ENCODE measurements around the gene ATP2A1.

The ATP2A1 gene
- 1.3 reads per million for total RNA-seq

DNA sequence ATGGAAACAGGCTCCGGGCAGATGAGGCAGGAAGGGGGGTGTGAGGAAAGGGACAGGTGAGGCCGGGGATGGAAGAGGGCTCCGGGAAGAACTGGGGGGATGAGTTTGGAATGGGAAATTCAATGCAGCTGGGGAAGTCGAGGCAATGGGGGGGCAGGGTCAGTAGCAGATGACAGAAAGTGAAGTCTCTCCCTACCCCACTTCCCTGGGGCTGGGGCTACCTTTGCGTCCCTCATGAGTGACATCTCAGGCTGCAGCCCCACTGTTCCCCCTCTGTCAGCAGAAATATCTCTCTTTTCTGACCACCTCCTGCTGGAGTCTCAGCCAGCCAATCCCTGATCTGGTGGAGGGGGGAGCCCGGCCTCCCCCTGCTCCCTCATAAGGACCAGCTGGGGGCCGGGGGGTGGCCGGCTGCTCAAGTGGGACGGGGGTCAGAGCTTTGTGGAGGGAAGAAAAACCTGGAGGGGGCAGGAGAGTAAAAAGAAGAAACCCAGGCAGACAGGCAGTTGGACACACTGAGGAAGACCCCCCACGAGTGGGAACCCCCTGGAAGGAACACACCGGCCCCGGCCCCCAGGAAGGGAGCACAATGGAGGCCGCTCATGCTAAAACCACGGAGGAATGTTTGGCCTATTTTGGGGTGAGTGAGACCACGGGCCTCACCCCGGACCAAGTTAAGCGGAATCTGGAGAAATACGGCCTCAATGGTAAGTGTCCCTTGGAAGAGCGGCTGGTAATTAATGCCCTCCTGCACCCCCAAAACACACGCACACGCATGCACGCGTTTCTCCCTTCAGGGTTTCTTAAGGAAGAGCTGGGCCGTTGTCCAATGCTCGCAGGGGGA, at the start of gene ATP2A1:
Gene ATP2A1 (plus strand): TSS at position 406 of the 844 bp plus-strand sequence. CDS start 184 bp downstream, at position 590.
- no peak for DNase-seq

DNA sequence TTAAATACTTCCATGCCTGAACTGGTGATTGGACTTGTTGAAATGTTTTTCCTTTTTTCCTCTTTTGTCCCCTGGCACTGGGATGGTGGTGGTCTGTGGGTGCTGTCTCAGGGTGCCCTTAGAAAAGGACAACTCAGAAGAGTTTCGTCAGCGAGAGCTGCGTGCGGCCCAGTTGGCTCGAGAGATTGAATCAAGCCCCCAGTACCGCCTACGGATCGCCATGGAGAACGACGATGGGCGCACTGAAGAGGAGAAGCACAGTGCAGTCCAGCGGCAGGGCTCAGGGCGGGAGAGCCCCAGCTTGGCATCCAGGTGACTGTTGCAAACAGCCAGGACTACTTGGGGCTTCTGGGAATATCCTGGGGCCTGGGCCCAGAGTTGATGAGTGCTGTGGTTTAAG, 48.5 kb upstream of the ATP2A1 start:
- no peak for DNase-seq

DNA sequence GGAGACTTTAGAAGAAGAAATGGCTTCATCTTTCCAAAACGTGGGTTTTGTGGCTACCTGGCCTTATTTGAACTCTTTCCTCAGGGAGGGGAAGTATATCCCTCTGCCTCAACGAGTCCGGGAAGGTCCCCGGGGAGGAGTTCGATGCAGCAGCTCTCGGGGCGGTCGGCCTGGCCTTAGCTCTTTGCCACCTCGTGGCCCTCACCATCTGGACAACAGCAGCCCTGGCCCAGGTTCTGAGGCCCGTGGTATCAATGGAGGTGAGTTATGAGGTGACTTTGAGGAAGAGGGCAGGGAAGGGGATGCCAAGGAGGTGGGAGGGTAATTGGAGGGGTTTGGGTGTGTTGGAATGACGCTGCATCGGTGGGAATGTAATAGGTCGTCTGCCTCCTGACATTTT, 47.8 kb upstream of the ATP2A1 start:
- no peak for DNase-seq

DNA sequence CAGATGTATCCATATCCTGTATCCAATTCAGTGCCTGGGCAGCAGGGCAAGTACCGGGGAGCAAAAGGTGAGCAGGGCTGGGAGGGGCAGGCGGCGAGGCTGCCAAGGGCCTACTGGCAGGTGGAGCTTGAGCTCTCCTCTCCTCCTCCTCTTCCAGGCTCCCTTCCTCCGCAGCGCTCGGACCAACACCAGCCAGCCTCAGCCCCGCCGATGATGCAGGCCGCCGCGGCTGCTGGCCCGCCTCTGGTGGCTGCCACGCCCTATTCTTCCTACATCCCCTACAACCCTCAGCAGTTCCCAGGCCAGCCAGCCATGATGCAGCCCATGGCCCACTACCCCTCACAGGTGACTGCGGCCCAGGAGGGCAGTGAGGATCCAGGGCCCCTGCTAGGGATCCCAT, 43.9 kb upstream of the ATP2A1 start:
- DNase-seq = no peak

DNA sequence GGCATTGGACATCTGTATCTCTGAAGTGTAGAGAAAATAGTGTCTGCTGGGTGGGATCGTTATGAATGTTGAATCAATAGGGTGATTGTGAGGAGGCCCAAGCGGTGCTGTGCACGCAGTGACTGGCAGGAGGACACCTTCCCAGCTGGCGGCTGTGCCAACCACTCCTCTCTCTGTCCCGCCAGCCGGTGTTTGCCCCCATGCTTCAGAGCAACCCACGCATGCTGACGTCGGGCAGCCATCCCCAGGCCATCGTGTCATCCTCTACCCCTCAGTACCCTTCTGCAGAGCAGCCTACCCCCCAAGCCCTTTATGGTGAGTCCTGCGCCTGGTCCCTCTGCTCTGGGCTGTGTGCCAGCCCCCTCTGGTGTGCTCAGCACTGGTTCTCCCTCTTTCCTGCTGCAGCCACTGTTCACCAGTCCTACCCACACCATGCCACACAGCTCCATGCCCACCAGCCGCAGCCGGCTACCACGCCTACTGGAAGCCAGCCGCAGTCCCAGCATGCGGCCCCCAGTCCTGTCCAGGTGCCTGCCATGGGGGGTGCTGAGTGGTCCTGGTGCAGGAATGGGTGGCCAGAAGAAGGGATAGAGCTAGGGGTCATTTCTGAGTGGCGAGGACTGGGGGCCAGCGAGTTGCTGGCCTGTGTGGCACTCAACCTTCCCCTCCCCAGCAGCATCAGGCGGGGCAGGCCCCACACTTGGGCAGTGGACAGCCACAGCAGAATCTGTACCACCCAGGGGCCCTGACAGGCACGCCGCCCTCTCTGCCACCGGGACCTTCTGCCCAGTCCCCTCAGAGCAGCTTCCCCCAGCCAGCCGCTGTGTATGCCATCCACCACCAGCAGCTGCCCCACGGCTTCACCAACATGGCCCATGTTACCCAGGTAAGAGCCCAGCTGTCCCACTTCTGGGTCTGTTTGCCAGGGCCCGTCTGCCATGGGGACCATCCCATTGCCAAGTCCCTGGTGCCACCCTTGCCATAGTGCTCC, 43.1 kb upstream of the ATP2A1 start:
- no peak for DNase-seq

DNA sequence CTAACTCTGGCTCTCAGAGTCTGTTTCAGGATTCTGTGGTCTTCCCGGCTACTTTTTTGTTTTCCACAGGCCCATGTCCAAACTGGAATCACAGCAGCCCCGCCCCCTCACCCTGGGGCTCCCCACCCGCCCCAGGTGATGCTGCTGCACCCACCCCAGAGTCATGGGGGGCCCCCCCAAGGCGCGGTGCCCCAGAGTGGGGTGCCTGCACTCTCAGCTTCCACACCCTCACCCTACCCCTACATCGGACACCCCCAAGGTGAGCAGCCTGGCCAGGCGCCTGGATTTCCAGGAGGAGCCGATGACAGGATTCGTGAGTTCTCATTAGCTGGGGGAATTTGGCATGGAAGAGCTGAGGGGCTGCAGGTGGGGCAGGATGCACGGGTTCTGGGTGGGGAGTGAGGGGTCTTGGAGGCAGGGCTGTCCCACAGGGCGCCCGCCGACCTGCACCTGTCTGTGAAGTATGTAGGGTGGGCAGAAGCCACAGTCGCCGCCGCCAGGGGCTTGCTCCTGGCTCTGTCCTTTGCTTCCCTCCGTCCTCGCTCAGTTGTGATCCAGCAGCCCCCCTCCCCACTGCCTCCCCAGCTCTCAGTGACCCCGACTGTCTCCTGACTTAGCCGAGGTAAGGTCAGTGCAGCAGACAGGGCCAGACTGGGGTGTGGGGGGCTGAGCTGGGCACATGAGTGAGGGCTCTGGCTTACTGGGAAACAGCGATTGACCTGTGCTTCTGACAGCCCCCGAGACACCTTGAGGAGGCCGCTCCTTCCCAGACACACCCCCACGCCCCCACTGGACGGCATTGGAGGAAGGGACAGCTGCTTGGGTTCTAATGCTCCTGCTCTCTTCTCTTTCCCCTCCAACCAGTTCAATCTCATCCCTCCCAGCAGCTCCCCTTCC, 42.2 kb upstream of the ATP2A1 start:
- no peak for DNase-seq

DNA sequence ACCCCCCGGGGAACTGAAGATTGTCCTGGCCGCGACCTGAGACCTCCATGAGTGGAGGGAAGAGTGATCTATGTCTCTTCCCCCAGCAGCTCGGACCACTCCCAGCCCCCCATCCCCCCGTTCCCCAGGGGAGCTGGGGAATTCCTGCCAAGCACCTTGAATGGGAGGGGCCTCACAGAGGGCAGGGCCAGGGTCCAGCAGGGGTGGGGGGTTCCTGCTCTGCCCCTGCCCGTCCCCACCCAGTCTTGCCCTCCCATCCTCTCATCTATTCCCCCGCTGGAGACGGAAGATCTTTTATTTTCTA, 41.6 kb upstream of the ATP2A1 start:
- DNase-seq = no peak

DNA sequence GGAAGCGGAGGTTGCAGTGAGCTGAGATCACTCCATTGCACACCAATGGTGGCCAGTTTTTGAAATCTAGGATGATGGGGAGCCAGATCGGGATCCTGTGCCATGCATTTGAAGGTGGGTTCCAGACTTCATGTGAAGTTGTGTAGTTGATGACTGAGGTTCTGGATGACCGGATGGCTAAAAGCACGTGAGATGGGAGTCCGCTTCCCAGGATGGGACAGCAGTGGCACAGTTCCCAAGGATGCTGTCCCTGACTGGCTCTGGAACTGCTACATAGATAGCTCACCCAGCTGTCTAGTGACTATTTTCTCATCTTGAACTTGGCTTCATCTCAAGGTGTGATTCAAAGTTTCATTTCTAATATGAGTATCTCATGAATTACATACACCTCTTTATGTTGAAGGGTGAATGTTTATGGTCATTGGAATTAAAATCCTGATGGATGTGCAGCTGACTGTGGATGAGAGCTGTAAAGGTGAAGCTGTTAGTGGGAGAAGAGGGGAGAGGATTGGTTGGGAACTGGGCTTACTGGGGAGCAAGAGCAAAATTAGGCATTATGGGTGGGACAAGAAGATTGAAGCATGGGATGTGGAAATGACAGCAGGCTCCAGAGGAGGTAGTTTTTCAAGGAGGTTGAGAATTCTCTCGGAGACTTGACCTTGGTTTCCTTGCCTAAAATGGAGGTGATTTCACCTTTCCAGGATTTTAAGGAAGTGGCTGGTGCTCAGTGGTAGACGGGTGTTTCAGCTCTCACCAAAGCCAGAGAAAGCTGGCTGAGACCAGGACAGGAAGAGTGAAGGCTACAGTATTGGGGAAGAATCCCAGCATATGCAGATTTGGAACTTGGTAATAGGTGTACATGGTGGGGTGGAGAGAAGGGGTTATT, 40.4 kb upstream of the ATP2A1 start:
- DNase-seq = no peak

DNA sequence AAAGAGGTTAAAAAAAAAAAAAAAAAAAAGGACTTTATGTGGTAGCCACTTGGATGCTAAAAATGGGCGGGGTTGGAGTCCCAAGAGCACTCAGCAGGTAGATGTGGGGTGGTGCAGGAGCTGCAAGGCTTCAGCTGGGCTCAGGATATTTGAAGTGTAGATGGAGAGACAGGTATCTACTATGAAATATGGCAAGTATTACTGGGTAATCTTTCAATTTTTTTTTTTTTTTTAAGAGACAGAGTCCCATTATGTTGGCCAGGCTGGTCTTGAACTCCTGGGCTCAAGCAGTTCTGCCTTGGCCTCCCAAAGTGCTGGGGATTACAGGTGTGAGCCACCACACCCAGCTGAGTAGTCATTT, 39.8 kb upstream of the ATP2A1 start:
- DNase-seq = no peak

DNA sequence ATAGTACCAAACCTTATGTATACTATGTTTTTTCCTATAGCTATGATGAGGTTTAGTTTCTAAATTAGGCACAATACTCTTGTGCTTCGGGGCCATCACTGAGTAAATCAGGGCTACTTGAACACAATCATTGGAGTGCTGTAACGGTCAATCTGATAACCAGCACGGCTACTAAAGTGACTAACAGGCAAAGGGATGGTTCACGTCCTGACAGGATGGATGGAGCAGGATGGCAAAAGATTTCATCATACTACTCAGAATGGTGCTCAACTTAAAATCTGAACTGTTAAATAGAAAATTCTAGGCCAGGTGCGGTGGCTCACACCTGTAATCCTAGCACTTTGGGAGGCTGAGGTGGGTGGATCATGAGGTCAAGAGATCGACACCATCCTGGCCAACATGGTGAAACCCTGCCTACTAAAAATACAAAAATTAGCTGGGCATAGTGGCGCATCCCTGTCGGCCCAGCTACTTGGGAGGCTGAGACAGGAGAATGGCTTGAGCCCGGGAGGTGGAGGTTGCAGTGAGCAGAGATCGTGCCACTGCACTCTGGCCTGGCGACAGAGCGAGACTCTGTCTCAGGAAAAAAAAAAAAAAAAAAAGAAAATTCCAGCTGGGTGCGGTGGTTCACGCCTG, 39.2 kb upstream of the ATP2A1 start:
- no peak for DNase-seq

DNA sequence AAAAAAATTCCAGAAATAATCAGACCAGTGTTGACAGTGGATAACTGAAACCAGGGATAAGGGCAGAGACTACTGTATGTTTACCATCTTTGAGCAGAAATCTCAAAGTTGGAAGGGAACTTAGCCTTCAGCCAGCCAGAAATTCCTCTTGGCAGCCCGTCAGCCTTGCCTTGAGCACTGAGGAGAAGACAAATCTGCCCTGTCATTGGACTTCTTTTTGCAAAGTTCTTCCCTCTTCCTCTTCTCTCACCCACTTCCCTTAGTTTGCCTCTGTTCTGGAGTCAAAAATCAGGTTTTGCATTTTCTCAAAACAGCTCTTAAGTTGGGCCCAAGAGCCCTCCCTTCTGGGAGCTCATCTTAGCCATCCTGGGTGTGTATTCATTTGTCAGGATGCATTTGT, 38.4 kb upstream of the ATP2A1 start:
- DNase-seq = no peak

DNA sequence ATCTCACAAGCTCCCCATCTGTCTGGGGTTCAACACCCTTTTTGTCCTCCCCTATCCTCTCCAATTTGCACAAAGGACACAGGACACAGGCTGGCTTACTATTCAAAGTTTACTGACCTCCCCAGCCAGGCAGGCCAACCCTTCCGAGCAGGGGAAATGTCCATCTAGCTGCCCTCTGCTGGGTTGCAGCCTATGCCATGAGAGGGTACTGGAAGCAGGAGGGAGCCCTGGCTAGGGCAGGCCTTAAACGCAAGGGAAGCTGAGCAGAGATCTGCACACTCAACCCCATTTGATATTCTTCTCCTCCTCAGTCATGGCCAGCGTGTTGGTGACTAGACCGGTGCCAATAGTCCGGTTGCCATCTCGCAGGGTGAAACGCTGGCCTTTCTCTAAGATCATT, 35.6 kb upstream of the ATP2A1 start:
- no peak for DNase-seq

DNA sequence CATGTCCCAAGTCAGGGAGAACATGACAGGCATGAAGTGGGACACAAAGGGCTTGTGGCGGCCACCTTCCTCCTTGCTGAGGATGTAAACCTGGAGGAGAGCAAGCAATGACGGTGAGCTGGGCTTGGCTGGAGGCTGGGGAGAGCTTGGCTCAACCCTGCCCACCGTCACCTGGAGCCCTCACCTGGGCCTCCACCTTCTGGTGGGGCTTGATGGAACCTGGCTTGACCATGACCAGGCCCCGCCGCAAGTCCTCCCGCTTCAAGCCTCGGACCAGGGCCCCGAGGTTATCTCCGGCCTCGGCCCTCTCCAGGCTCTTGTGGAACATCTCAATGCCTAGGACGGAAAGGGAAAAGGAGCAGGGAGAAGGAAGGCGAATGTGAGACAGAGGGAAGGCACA, 34.5 kb upstream of the ATP2A1 start:
- no peak for DNase-seq

DNA sequence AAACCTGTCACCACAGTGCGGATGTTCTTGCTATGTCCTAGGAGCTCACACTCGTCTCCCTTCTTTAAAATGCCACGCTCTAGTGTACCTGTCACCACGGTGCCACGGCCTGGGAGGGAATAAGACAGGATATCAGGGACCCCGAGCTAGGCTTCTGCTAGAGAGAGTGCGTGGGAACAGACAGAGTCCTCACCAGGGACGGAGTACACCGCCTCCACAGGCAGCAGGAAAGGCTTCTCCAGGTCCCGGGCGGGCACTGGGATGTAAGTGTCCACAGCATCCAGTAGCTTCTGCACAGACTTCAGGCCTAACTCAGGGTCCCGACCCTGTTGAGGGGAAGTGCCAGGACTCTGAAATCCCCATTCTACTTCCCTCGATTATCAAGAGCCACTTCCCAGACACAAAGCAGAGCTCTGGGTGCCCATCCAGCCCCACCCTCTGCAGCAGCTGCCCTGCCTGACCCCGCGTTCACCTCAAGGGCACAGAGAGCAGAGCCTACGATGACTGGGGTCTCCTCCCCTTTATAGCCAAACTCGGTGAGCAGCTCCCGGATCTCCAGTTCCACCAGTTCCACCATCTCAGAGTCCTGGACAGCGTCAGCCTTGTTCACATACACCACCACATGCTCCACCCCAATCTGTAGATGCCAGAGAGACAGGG, 33.9 kb upstream of the ATP2A1 start:
- DNase-seq = no peak

DNA sequence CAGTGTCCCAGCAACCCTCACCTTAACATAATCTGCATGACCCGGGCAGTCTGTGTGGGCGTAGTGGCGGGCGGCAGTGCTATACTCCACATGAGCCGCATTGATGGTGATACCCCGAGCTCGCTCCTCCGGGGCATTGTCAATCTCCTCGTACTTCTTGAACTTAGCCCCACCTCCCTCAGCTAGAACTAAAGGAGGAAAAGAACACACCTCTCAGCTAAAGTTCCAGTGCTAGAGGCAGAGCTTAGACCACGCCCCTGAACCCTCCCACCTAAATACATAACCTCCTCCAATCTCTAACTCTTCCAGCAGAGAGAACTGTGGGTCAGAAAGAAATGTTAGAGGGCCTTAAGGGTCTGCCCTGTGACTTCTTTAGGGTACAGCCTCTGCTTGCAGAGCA, 33.0 kb upstream of the ATP2A1 start:
- no peak for DNase-seq

DNA sequence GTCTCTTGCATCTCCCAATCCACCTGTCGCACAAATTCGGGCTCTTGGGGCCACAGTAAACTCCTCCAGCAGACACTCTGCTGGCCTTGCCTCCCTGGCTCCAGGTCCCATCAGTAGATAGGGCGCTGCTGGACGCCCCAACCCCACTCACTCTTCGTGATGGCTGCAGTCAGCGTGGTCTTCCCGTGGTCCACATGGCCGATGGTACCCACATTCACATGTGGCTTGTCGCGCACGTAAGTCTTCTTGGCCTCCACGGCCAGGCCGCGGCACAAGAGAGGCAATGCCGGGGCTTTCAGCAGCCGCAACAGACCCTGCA, 32.6 kb upstream of the ATP2A1 start:
- DNase-seq = no peak

DNA sequence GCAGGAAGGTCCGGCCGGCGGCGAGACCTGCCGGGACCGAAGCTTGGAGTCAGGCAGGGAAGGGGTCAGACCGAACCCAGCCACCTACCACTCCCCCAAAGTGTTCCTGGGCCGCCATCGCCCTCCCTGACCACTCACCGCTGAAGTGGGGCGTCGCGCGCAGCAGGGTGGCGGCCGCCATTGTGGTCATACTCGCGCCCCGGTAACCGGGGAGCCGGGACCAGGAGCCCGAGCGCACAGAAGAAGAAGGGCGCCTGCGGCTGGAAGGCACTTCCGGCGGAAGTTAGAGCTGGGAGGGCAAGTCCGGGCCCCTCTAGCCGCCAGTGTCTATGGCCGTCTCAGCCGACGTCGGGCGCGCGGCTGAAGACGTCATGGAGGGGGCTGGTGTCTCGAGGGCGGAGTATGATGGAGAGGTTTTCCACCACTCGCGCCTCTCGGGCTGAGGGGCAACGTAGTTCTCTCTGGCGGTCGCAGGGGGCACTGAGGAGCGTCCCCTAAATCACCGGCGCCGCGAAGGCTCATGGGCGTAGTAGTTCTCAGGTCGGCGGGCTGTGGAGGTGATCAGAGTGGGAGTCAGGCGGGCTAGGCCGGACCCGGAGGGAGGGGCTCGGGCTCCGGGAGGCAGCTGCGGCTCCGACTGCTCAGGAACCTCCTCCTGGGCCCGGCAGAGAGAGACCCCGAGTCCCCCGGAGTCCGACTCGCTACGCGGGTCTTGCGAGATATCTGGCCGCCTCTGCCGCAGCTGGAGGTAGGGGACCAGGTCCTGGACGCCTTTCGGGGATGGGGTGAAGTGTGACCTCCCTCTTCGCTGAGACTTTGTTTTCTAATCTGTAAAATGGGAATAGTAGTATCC, 32.0 kb upstream of the ATP2A1 start, which contains the start of gene TUFM:
Gene TUFM (minus strand): TSS at position 269 of the 853 bp plus-strand sequence. CDS start 79 bp downstream, at position 190.
- DNase-seq = peak; percentile 98

DNA sequence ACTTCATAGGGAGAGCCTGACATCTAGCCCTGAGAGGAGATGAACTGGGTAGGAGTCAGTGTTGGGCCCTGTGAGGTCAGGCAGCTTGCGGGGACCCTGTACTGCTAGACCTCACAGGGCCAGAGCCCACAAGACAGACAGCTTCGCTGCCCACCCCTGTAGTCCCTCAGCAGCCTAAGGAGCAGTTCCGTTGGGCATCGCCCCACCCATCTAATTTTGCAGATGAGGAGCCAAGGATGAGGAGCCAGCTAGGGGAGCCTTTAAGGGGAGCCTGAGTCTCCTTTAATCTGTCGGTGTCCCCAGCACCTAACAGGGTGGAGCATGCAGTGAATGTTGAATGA, 31.4 kb upstream of the ATP2A1 start:
- no peak for DNase-seq

DNA sequence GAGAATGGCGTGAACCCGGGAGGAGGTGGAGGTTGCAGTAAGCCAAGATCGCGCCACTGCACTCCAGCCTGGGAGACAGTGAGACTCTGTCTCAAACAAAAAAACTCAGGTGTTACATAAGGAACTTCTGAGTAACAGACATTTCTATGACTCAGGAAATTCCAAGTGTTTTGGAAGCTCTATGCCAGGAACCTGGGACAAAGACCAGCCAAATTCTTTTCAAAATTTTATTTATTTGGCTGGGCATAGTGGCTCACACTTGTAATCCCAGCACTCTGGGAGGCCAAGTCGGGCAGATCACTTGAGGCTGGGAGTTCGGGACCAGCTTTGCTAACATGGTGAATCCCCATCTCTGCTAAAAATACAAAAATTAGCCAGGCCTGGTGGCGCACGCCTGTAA, 19.9 kb upstream of the ATP2A1 start:
- DNase-seq = no peak

DNA sequence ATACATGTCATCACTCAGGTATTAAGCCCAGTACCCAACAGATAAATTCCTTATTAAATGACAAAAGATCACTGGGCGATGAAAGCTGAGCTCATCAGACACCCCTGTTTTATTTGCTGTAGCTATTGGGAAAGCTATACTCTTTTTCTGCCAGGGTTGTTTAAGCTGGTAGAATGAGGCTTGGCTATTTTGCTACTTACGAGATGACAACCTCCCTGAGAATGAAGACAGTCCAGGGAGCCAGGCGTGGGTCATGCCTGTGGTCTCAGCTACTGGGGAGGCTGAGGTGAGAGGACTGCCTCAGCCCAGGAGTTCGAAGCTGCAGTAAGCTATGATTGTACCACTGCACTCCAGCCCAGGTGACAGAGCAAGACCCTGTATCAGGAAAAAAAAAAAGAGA, 19.0 kb upstream of the ATP2A1 start:
- DNase-seq = no peak
